Right ventricle myocardium inferior (tissue), 1 donor: Measurements from ENCODE around the gene ZNF597. TPM values are rescaled to one million over a fixed set of nuclear protein-coding genes. Genes with fewer than 3 reads are reported as not detected.

Experiments
- ATAC-seq: fragments of 200-7000 bp; cut with Tn5 transposase; one replicate; pipeline ENCODE4 v1.9.1; 2020; ENCODE audit warnings: mild to moderate bottlenecking, moderate library complexity
- DNase-seq: peaks from one replicate; pipeline ENCODE4 v3.0.0; 2021; ENCODE audit errors: missing footprints
- intact Hi-C: fragments of 100-400 bp; cut with DNase I; formaldehyde crosslinking; loops from one replicate; pipeline ENCODE4 v1.11.0; 2022
- microRNA-seq: library from miRNA; unstranded; fragments of <30 nt; microRNA quantifications from one replicate; pipeline ENCODE4 v1.2.0, GENCODE V29; 2020
- total RNA-seq: library from RNA; stranded (reverse); fragmentation: NEBNext Ultra II Directional; extraction: Animal tissue kit (Norgen Biotek cat#: 25700); gene quantifications from one replicate; pipeline ENCODE4 v1.2.1, GENCODE V29; 2021
- donor health status: DM: no; HTN: yes; CAD: no; lungs with severe emphysema.

The ZNF597 gene
- total RNA-seq, 1 donor from 2014 or later: 1.8 TPM

DNA sequence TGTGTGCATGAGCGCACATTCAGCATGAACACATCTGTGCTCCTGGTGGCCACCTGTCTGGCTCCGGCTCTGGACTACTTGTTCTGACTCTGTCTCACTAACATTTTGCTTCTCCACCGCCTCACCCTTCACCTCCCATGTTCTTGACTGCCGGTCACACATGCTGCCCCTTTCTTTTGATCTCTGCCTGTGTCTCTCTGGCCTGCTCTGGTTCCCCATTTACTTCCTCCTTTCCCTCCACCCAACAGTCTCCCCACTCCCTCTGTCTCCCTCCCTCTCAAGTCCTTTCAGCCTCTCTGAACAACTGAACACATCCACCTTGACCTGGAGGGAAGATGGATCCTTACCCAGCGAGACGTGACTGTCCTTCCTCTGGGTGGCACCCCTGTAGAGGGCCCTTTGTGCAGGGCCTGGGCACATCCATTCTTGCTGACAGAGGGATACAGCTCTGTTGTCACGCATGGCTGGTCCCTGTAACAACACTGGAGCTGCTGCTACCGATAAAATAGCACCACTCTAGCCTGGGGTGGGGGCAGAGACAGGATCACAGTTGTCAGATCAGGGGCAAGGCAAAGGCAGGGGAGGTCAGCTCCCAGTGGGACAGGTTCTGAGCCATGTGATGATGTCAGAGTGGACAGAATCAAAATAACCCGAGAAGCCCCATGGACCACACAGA lies 53.5 kb downstream of the ZNF597 start:
- DNase-seq (no peak), ATAC-seq (no peak)
- intact Hi-C loops: no loop called here

DNA sequence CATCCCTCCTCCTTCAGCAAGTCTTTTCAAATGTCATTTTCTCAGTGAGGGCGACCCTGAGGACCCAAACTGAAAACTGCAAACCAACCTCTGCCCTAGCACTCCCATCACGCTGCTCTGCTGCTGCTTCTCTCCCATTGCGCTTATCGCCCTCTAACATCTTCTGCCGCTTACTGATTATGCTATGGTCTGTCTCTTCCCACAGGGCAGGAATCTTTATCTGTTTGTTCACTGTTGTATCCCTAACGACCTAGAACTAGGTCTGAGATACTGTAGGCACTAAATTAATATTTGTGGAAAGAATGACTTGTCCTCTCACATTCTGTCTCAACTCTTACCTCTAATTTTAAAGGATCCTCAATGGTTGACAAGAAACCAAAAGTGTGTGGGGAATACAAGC lies 55.0 kb downstream of the ZNF597 start:
- ATAC-seq: no peak
- intact Hi-C loops: no loop called here
- no peak for DNase-seq

- no peak for ATAC-seq
- intact Hi-C loops: no loop called here
- no peak for DNase-seq
These were observed 60.3 kb downstream of the ZNF597 start for GRCh38 chr16:3383045-3383448.

Small RNAs within 50 kb of the gene (microRNA-seq; reads per million reads assigned to microRNA genes)
- gene MIR6126: not detected

Other genes with a start within 250 kb of the ZNF597 start
- gene ZNF200, start 208.3 kb downstream of the ZNF597 start, total RNA-seq: 5.1 TPM
- 1.1 TPM for gene MEFV, start 186.9 kb downstream of the ZNF597 start, total RNA-seq
- gene ZNF263, start 160.0 kb downstream of the ZNF597 start, total RNA-seq: 8.4 TPM
- 8.4 TPM for gene TIGD7, start 138.1 kb downstream of the ZNF597 start, total RNA-seq
- gene ZNF75A, start 138.0 kb downstream of the ZNF597 start, total RNA-seq: 19.0 TPM
- not detected for gene OR2C1, start 87.6 kb downstream of the ZNF597 start, total RNA-seq
- gene ZSCAN32, start 42.5 kb downstream of the ZNF597 start, total RNA-seq: 6.9 TPM
- gene ZNF174, start 42.3 kb downstream of the ZNF597 start, total RNA-seq: 10.0 TPM
- gene NAA60, start 176 bp upstream of the ZNF597 start, total RNA-seq: 42.7 TPM
- not detected for gene C16orf90, start 52.0 kb upstream of the ZNF597 start, total RNA-seq
- gene CLUAP1, start 57.5 kb upstream of the ZNF597 start, total RNA-seq: 16.5 TPM
- gene NLRC3, start 133.9 kb upstream of the ZNF597 start, total RNA-seq: 1.0 TPM
- 3.3 TPM for gene SLX4, start 168.1 kb upstream of the ZNF597 start, total RNA-seq
- gene DNASE1, start 211.2 kb upstream of the ZNF597 start, total RNA-seq: 7.5 TPM